HepG2 (cell line): ENCODE measurements around the gene RRP12. TPM values are rescaled to one million over a fixed set of nuclear protein-coding genes. Genes with fewer than 3 reads are reported as not detected.

Source experiments
- ATF5 ChIP-seq: sonication (generic); formaldehyde crosslinking; IDR thresholded peaks from 2 replicates; pipeline ENCODE4 v1.4.0; 2020; ENCODE audit warnings: mild to moderate bottlenecking, low read depth, missing genetic modification reagents
- GABPB1 ChIP-seq: IDR thresholded peaks from 2 replicates; pipeline ENCODE4 v1.6.1; 2016; ENCODE audit warnings: mild to moderate bottlenecking, missing genetic modification reagents, moderate library complexity, missing compliant biosample characterization
- GATA4 ChIP-seq: sonication (generic); IDR thresholded peaks from 2 replicates; pipeline ENCODE4 v1.6.1; 2016; ENCODE audit warnings: antibody characterized with exemption, low read depth, borderline replicate concordance
- GZF1 ChIP-seq: sonication (generic); formaldehyde crosslinking; IDR thresholded peaks from 2 replicates; pipeline ENCODE4 v1.5.1; 2020; ENCODE audit warnings: mild to moderate bottlenecking, missing genetic modification reagents
- KLF12 ChIP-seq: sonication (generic); formaldehyde crosslinking; IDR thresholded peaks from 2 replicates; pipeline ENCODE4 v1.4.0; 2020; ENCODE audit warnings: missing genetic modification reagents, borderline replicate concordance
- KLF6 ChIP-seq: IDR thresholded peaks from 2 replicates; pipeline ENCODE4 v1.8.0; 2016; ENCODE audit warnings: missing biosample characterization, missing genetic modification reagents
- KMT2A ChIP-seq: sonication (generic); formaldehyde crosslinking; IDR thresholded peaks from 2 replicates; pipeline ENCODE4 v1.4.0; 2020; ENCODE audit warnings: missing genetic modification reagents
- MYNN ChIP-seq: sonication (generic); formaldehyde crosslinking; IDR thresholded peaks from 2 replicates; pipeline ENCODE4 v1.4.0; 2020; ENCODE audit warnings: mild to moderate bottlenecking, low read depth, missing genetic modification reagents
- NCOR1 ChIP-seq: fragments of 200-600 bp; sonication (generic); IDR thresholded peaks from 2 replicates; pipeline ENCODE4 v1.7.0; 2017; ENCODE audit warnings: antibody characterized with exemption, low read length, borderline replicate concordance
- PRDM10 ChIP-seq: sonication (generic); formaldehyde crosslinking; IDR thresholded peaks from 2 replicates; pipeline ENCODE4 v1.4.0; 2020; ENCODE audit warnings: low read depth, missing genetic modification reagents
- PRDM15 ChIP-seq: sonication (generic); formaldehyde crosslinking; IDR thresholded peaks from 2 replicates; pipeline ENCODE4 v1.4.0; 2020; ENCODE audit warnings: missing genetic modification reagents
- ZBTB33 ChIP-seq: sonication (generic); formaldehyde crosslinking; IDR thresholded peaks from 2 replicates; pipeline ENCODE4 v1.4.0; 2020; ENCODE audit warnings: missing genetic modification reagents
- ZKSCAN5 ChIP-seq: sonication (generic); formaldehyde crosslinking; IDR thresholded peaks from 2 replicates; pipeline ENCODE4 v1.5.1; 2020; ENCODE audit warnings: mild to moderate bottlenecking, missing genetic modification reagents
- ZNF253 ChIP-seq: sonication (generic); formaldehyde crosslinking; IDR thresholded peaks from 2 replicates; pipeline ENCODE4 v1.8.0; 2022; ENCODE audit warnings: mild to moderate bottlenecking, missing genetic modification reagents, borderline replicate concordance
- ZNF451 ChIP-seq: sonication (generic); formaldehyde crosslinking; IDR thresholded peaks from 2 replicates; pipeline ENCODE4 v1.5.0; 2020; ENCODE audit warnings: mild to moderate bottlenecking, missing genetic modification reagents
- ZNF496 ChIP-seq: sonication (generic); formaldehyde crosslinking; IDR thresholded peaks from 2 replicates; pipeline ENCODE4 v1.8.1; 2023; ENCODE audit warnings: mild to moderate bottlenecking, moderate library complexity, missing genetic modification reagents; ENCODE audit not compliant: insufficient replicate concordance
- ZNF782 ChIP-seq: sonication (generic); formaldehyde crosslinking; IDR thresholded peaks from 2 replicates; pipeline ENCODE4 v1.4.0; 2020; ENCODE audit warnings: missing genetic modification reagents, mild to moderate bottlenecking, borderline replicate concordance
- polyA plus RNA-seq, 8 experiments: library from polyadenylated mRNA; depleted of rRNA in 3 of 8; stranded (reverse) in 7 of 8; unstranded in 1 of 8; fragments of >200 nt; fragmentation: Illumina TruSeq in 4 of 8; extraction: Trizol in 4 of 8; gene quantifications; 2 replicates each; pipeline versions ENCODE4 v1.2.1 to v1.2.3, GENCODE V29; 2011 to 2016; ENCODE audit warnings: low read depth in 4 of 8, missing spikeins in 1 of 8, mixed read lengths in 1 of 8; ENCODE audit not compliant: insufficient read depth in 1 of 8
- total RNA-seq, 5 experiments: library from RNA; depleted of rRNA; stranded (reverse); fragments of >200 nt; fragmentation: Illumina TruSeq; extraction: Trizol; gene quantifications; 2 replicates each; pipeline ENCODE4 v1.2.3, GENCODE V29; 2016; ENCODE audit warnings: low read depth in 1 of 5

RRP12 gene
- total and polyA plus RNA-seq, 2 of the 13 experiments (the other 11 are each of a cell fraction or from before 2014, with no cell fraction given): 13.2 to 39.4 TPM

- TF ChIP-seq PRDM10 (CRISPR knock-in tag) (peak; percentile 28; the same call in 1 of the 2 replicates), GZF1 (CRISPR knock-in tag) (no peak), ZNF496 (CRISPR knock-in tag) (no peak), ZBTB33 (CRISPR knock-in tag) (no peak), KLF12 (CRISPR knock-in tag) (0 out of 2 replicates have a peak, but pooled peaks have one; percentile 77), GATA4 (no peak), GABPB1 (CRISPR knock-in tag) (peak; percentile 92), KLF6 (no peak), ZKSCAN5 (CRISPR knock-in tag) (no peak), ZNF253 (no peak), ATF5 (CRISPR knock-in tag) (0 out of 2 replicates have a peak, but pooled peaks have one; percentile 16), ZNF451 (CRISPR knock-in tag) (no peak), MYNN (CRISPR knock-in tag) (no peak), NCOR1 (peak; percentile 14; the same call in 1 of the 2 replicates), KMT2A (CRISPR knock-in tag) (peak; percentile 85), ZNF782 (CRISPR knock-in tag) (no peak), PRDM15 (no peak)
Observed at GRCh38 chr10:97445722-97446639, 44.8 kb upstream of the RRP12 start, which contains the start of the genes EXOSC1 and ZDHHC16 (continued).
